ENCODE data around the gene PRDM16. TPM values are rescaled to one million over a fixed set of nuclear protein-coding genes. Genes with fewer than 3 reads are reported as not detected.

The PRDM16 gene
- total and polyA plus RNA-seq, 2 of the 4 experiments (the other 2 are of a cell fraction), result 0.02 TPM; not detected in 1

GRCh38 chr1:3207217-3207848 lies 138.3 kb downstream of the PRDM16 start:
- Histone ChIP-seq H2AK5ac (ENCODE audit: low read depth, low read length) (no peak overlapping the region), H3K56ac (ENCODE audit: extremely low read depth, insufficient read depth, low read length) (no peak overlapping the region), H3K36me3 (ENCODE audit: control insufficient read depth, insufficient read depth, low read length) (no peaks in the 10 kb centered on the region), H3K9me3 (ENCODE audit: control insufficient read depth, insufficient read depth, low read length) (peaks cover 22% of the 10 kb centered on the region), H4K91ac (ENCODE audit: insufficient read depth, low read depth, low read length) (no peak overlapping the region), H2AFZ (replicated peaks; ENCODE audit: low read length, poor library complexity) (no peak overlapping the region), H3K23ac (ENCODE audit: low read depth, low read length) (no peak overlapping the region), H2BK120ac (ENCODE audit: low read depth, low read length) (no peak overlapping the region), H3K4me1 (ENCODE audit: control insufficient read depth, insufficient read depth, low read length) (no peaks in the 10 kb centered on the region), H3K4me3 (ENCODE audit: insufficient read depth, low read depth, low read length) (no peak overlapping the region), H2BK5ac (ENCODE audit: low read depth, low read length, poor library complexity, severe bottlenecking) (no peak overlapping the region), H3K27me3 (ENCODE audit: control insufficient read depth, insufficient read depth, low read length) (no peaks in the 10 kb centered on the region), H2AK9ac (replicated peaks; ENCODE audit: low read depth, low read length, poor library complexity) (no peak overlapping the region), H3K27ac (ENCODE audit: insufficient read depth, low read length) (no peak overlapping the region), H3K18ac (ENCODE audit: low read depth, low read length) (no peak overlapping the region), H2BK15ac (ENCODE audit: low read depth, low read length) (no peak overlapping the region), H3K4ac (ENCODE audit: low read depth, low read length) (no peak overlapping the region), H4K20me1 (ENCODE audit: insufficient read depth, low read length) (no peaks in the 10 kb centered on the region), H4K5ac (ENCODE audit: low read depth, low read length) (no peak overlapping the region), H3K79me1 (ENCODE audit: low read depth in 1 of 2, low read length in 2 of 2) (no peaks in the 10 kb centered on the region), H3K9me1 (ENCODE audit: insufficient read depth, low read length) (no peaks in the 10 kb centered on the region), H3K9ac (ENCODE audit: low read depth, low read length) (no peak overlapping the region), H4K8ac (ENCODE audit: low read depth in 2 of 2, low read length in 2 of 2) (no peak overlapping the region), H2BK20ac (ENCODE audit: low read depth, low read length) (no peak overlapping the region), H3K14ac (replicated peaks; ENCODE audit: low read depth, low read length) (no peak overlapping the region), H3K4me2 (ENCODE audit: low read depth, low read length) (no peak overlapping the region)
- intact Hi-C loops (cut with micrococcal nuclease) (no loop called here), in situ Hi-C loops (cut with MboI; ENCODE audit: low sequenced_read_pairs) (no loop called here), dilution Hi-C loops (cut with HindIII; ENCODE audit: low sequenced_read_pairs, unreplicated experiment) (no loop called here)
- ChIA-PET POLR2A (ENCODE audit: unreplicated experiment) (no interaction called here), CTCF (no interaction called here)
- ATAC-seq (ENCODE audit: low read depth) (no peak), DNase-seq (no peak)
- 74% methylated on average over 13 of the region's 26 CpGs; no CpG with 5 or more reads in 1 of the 2 experiments for whole genome bisulfite sequencing, 2 experiments (ENCODE audit: extremely low coverage in 2 of 2, insufficient read length in 1 of 2)
- BruUV-seq (replicated peaks), result no TSS peak
- TF ChIP-seq POLR2A (IDR thresholded peaks at IDR 0.05; ENCODE audit: low read depth, low read length) (no peak), SMC3 (IDR thresholded peaks at IDR 0.05; ENCODE audit: low read depth, low read length) (no peak), RCOR1 (IDR thresholded peaks at IDR 0.05; ENCODE audit: insufficient replicate concordance, low read length) (no peak), MXI1 (IDR thresholded peaks at IDR 0.05; ENCODE audit: borderline replicate concordance, low read depth, low read length) (no peak), ELK1 (IDR thresholded peaks at IDR 0.05; ENCODE audit: borderline replicate concordance, low read depth, low read length) (no peak), CEBPB (IDR thresholded peaks at IDR 0.05; ENCODE audit: low read depth, low read length) (no peak), CTCF (conservative IDR thresholded peaks at IDR 0.05; ENCODE audit: low read depth, low read length) (no peak), MAZ (IDR thresholded peaks at IDR 0.05; ENCODE audit: borderline replicate concordance, low read depth, low read length) (no peak), BHLHE40 (IDR thresholded peaks at IDR 0.05; ENCODE audit: low read depth, low read length) (no peak), USF2 (IDR thresholded peaks at IDR 0.05; ENCODE audit: low read depth, low read length) (no peak), CHD1 (IDR thresholded peaks at IDR 0.05; ENCODE audit: low read depth, low read length) (no peak), NFE2L2 (IDR thresholded peaks at IDR 0.05; ENCODE audit: low read depth, low read length) (no peak), RFX5 (IDR thresholded peaks at IDR 0.05; ENCODE audit: low read depth, low read length) (no peak), RAD21 (IDR thresholded peaks at IDR 0.05; ENCODE audit: low read length) (no peak), FOS (IDR thresholded peaks at IDR 0.05; ENCODE audit: low read depth, low read length) (no peak), MAFK (IDR thresholded peaks at IDR 0.05; ENCODE audit: low read depth, low read length) (no peak)
